H1 (cell line): ENCODE results near the gene KRTAP4-7.
"Not testable (repeated sequence)": the region's sequence is repeated elsewhere in the genome, so short reads cannot be mapped to it uniquely, and the experiment has no call there.

Experiments used
- ATF2 ChIP-seq: IDR thresholded peaks from 2 replicates; pipeline ENCODE4 v1.6.1; 2012; ENCODE audit warnings: low read length, inconsistent platforms
- CTCF ChIP-seq, 3 experiments: IDR thresholded peaks; 1 replicate in 2 of 3; 2 replicates in 1 of 3; pipeline versions ENCODE4 v1.5.1 to v1.6.1; 2011; ENCODE audit warnings: low read length in 3 of 3, mild to moderate bottlenecking in 3 of 3, inconsistent platforms in 2 of 3, low read depth in 1 of 3, moderate library complexity in 1 of 3; ENCODE audit not compliant: insufficient read depth in 1 of 3; ENCODE audit errors: control extremely low read depth in 1 of 3
- JUND ChIP-seq: IDR thresholded peaks from 2 replicates; pipeline ENCODE4 v1.6.1; 2011; ENCODE audit warnings: mild to moderate bottlenecking, improper control_type of control experiment, low read length
- KDM5A ChIP-seq: fragments of 200-600 bp; IDR thresholded peaks from 2 replicates; pipeline ENCODE4 v1.7.1; 2012; ENCODE audit warnings: mild to moderate bottlenecking, low read length, inconsistent platforms, mixed read lengths
- POLR2A ChIP-seq, 2 experiments: IDR thresholded peaks; 1 replicate in 1 of 2; 2 replicates in 1 of 2; pipeline ENCODE4 v1.6.1; 2011; ENCODE audit warnings: low read depth in 2 of 2, low read length in 2 of 2, mild to moderate bottlenecking in 2 of 2; ENCODE audit errors: control extremely low read depth in 1 of 2
- POLR2AphosphoS5 ChIP-seq: IDR thresholded peaks from 2 replicates; pipeline ENCODE4 v1.6.1; 2011; ENCODE audit warnings: low read depth, low read length
- RAD21 ChIP-seq, 2 experiments: IDR thresholded peaks in 1 of 2; conservative IDR thresholded peaks in 1 of 2; 2 replicates each; pipeline ENCODE4 v1.6.1; 2011; ENCODE audit warnings: low read depth in 2 of 2, low read length in 2 of 2, improper control_type of control experiment in 1 of 2, inconsistent platforms in 1 of 2, mild to moderate bottlenecking in 1 of 2, moderate library complexity in 1 of 2
- SIRT6 ChIP-seq: IDR thresholded peaks from one replicate; pipeline ENCODE4 v1.7.1; 2012; ENCODE audit warnings: low read length, inconsistent platforms
- SRF ChIP-seq: IDR thresholded peaks from 2 replicates; pipeline ENCODE4 v1.6.1; 2011; ENCODE audit warnings: mild to moderate bottlenecking, low read depth, low read length, moderate library complexity
- TAF7 ChIP-seq: optimal IDR thresholded peaks from 2 replicates; pipeline ENCODE3; 2011; ENCODE audit warnings: low read depth, mild to moderate bottlenecking, inconsistent platforms, low read length, moderate library complexity, borderline replicate concordance

GRCh38 chr17:41123292-41123990, 39.5 kb downstream of the KRTAP4-7 start:
- TF ChIP-seq CTCF (IDR thresholded peaks at IDR 0.05; ENCODE audit: control extremely low read depth in 1 of 3, insufficient read depth in 1 of 3, low read depth in 1 of 3, low read length in 3 of 3); JUND; SIRT6; POLR2AphosphoS5; TAF7; KDM5A; ATF2; RAD21 (IDR thresholded peaks at IDR 0.05 in 1 of 2, conservative IDR thresholded peaks at IDR 0.05 in 1 of 2; ENCODE audit: low read depth in 2 of 2, low read length in 2 of 2); POLR2A (IDR thresholded peaks at IDR 0.05; ENCODE audit: control extremely low read depth in 1 of 2, low read depth in 2 of 2, low read length in 2 of 2); SRF: not testable (repeated sequence)
